D721Med (cell line): ENCODE measurements around the gene NDUFA13.

Source experiments
- DNase-seq: peaks from one replicate; pipeline ENCODE4 v3.0.0; 2011; ENCODE audit warnings: low spot score; ENCODE audit not compliant: insufficient read length
- FAIRE-seq: peaks from 2 replicates; lab custom pipeline; 2011; peaks lifted over from hg19 to GRCh38; lab: Jason Lieb, UNC
- TF ChIP-seq, protein P1 (sequence below): IDR thresholded peaks from 2 replicates; pipeline ENCODE4 v1.5.1; 2012; ENCODE audit warnings: mild to moderate bottlenecking, control low read depth; ENCODE audit not compliant: insufficient read depth; ENCODE audit errors: missing control alignments

Gene NDUFA13

GRCh38 chr19:19558636-19559035, 42.6 kb downstream of the NDUFA13 start:
- DNase-seq (no peak), FAIRE-seq (no peak)
- TF ChIP-seq, protein P1, sequence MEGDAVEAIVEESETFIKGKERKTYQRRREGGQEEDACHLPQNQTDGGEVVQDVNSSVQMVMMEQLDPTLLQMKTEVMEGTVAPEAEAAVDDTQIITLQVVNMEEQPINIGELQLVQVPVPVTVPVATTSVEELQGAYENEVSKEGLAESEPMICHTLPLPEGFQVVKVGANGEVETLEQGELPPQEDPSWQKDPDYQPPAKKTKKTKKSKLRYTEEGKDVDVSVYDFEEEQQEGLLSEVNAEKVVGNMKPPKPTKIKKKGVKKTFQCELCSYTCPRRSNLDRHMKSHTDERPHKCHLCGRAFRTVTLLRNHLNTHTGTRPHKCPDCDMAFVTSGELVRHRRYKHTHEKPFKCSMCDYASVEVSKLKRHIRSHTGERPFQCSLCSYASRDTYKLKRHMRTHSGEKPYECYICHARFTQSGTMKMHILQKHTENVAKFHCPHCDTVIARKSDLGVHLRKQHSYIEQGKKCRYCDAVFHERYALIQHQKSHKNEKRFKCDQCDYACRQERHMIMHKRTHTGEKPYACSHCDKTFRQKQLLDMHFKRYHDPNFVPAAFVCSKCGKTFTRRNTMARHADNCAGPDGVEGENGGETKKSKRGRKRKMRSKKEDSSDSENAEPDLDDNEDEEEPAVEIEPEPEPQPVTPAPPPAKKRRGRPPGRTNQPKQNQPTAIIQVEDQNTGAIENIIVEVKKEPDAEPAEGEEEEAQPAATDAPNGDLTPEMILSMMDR: no peak

DNA sequence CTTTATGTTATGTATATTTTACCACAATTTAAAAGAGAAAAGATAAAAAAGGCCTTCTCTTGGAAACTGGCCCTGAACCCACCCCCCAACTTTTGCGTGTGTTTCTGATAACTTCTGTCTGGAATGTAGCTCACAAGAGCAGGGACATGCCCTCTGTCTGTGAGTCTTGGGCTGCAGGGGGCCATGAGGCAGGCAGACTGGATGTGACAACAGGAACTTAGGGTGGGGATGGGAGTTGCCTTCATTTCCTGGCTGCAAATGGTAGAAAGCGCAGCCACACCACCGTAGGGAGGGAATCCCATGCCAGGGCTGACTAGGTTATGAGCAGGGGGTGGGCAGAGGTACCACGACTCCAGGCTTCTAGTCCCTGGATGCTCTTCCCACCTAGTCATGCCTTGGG, 43.9 kb downstream of the NDUFA13 start:
- TF ChIP-seq, protein P1: no peak
- DNase-seq (no peak), FAIRE-seq (no peak)

DNA sequence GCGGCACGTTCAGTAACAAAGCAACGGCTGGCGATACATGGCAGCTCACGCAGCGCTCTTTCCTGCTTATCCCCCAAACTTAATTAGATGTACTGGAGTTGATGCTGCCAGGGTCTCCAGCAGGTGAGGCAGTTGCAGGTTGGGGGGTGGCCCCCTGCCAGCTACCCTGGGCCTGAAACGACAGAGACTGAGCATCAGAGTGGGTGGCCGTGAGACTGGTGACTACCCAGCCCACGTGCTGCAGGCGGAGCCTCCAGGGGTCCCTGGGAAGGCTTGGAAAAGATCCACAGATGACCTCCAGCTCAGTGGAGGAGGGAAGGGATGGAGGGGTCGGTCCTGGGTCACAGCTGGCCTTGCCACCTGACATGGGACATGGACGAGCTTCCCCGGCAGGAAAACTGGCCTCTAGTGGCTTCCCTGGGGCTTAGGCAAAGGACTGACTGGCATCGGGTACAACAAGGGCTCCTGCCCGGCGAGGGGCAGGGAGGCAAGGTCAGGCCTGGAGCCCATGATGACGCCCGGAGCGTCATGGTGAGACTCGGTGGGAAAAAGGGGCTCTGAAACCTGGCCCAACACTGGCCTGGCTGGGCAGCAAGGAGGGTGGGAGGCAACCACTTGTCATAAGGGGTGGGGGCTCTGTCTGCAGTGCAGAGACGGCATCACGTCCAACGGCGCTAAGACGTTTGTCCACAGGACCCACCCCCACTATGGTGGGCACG, 46.1 kb downstream of the NDUFA13 start:
- TF ChIP-seq, protein P1: no peak
- no peak for FAIRE-seq
- DNase-seq: no peak

DNA sequence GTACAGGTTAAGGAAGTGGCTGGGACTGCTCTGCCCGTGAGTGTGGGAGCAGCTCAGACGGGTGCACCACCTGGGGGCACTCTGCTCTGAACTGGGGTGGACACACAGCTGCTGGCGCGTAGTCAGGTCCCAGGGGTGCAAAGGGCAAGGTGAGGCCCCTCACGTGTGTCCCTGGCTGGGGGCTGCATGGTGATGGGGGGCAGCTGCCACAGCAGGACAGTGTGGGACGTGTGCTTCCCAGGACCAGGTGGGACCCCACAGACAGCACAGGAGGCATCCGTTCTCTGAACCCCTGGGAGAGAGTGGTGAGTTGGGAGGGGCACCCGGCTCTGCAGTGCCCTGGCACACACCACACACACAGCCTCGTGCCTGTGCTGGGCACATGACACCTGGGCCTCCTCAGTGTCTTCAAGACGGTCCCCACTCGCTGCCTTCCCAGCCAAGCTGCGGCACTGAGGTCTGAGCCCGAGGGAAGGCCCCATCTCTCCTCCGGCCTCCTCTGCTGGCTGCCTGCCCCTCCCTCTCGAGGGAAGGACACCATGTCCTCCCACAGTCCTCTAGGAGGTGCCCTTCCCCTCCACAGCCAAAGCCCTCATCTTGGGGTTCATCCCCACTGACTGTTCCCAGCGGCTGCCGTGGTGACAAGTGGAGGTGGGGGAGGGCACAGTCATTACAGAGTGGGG, 46.8 kb downstream of the NDUFA13 start:
- DNase-seq (no peak), FAIRE-seq (no peak)
- TF ChIP-seq, protein P1: peak; percentile 8

DNA sequence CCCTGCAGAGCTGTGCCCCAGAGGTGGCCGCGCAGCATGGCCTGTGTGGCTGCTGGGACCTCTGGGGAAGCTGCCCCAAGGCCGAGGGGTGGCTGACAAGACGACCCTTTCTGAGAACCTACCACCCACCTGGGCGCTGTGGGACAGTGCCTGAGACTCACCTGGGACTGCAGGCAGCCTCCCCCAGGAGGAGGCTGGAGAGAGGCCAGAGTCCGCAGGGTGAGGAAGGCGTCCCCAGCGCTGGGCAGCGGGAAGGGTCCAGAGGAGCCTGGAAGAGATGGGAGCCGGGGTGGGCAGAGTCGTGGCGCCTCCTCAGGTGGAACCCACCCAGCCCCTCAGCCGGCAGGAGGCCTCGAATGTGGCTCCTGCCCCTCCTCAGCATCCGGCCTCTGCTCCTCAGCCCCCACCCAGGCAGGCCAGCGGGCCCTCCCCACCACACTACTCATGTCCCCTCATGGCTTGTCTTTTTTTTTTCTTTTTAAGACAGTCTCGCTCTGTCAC, 47.4 kb downstream of the NDUFA13 start:
- FAIRE-seq: no peak
- TF ChIP-seq, protein P1: no peak
- no peak for DNase-seq

- FAIRE-seq: no peak
- TF ChIP-seq, protein P1: no peak
- no peak for DNase-seq
Observed at GRCh38 chr19:19566306-19566705, 50.3 kb downstream of the NDUFA13 start.

DNA sequence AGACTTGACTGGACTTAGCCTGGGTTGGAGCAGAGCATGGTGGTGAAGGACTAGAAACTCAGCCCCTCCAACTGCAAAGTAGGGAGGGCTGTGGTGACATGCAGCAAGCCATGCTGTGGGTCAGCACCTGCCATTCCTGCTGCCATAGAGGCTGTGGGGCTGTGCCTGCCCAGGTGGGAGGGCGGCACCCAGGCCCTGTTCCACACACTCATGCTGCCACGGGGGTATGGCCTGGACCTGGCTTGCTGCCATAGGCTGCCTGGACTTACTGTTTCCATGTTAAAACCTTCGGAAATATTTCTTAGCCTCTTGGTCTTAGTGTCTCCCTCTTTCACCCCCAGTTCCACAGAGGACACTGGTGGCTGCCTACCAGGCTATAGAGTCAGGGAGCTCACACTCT, 51.4 kb downstream of the NDUFA13 start:
- FAIRE-seq (no peak), DNase-seq (no peak)
- TF ChIP-seq, protein P1: no peak
